Measurements from ENCODE around the gene FN3K. TPM values are rescaled to one million over a fixed set of nuclear protein-coding genes. Genes with fewer than 3 reads are reported as not detected.

Gene FN3K
- total and polyA plus RNA-seq, 2 of the 13 experiments (the other 11 are each of a cell fraction or from before 2014, with no cell fraction given), result 3.5 to 12.2 TPM

- TF ChIP-seq, protein P1, sequence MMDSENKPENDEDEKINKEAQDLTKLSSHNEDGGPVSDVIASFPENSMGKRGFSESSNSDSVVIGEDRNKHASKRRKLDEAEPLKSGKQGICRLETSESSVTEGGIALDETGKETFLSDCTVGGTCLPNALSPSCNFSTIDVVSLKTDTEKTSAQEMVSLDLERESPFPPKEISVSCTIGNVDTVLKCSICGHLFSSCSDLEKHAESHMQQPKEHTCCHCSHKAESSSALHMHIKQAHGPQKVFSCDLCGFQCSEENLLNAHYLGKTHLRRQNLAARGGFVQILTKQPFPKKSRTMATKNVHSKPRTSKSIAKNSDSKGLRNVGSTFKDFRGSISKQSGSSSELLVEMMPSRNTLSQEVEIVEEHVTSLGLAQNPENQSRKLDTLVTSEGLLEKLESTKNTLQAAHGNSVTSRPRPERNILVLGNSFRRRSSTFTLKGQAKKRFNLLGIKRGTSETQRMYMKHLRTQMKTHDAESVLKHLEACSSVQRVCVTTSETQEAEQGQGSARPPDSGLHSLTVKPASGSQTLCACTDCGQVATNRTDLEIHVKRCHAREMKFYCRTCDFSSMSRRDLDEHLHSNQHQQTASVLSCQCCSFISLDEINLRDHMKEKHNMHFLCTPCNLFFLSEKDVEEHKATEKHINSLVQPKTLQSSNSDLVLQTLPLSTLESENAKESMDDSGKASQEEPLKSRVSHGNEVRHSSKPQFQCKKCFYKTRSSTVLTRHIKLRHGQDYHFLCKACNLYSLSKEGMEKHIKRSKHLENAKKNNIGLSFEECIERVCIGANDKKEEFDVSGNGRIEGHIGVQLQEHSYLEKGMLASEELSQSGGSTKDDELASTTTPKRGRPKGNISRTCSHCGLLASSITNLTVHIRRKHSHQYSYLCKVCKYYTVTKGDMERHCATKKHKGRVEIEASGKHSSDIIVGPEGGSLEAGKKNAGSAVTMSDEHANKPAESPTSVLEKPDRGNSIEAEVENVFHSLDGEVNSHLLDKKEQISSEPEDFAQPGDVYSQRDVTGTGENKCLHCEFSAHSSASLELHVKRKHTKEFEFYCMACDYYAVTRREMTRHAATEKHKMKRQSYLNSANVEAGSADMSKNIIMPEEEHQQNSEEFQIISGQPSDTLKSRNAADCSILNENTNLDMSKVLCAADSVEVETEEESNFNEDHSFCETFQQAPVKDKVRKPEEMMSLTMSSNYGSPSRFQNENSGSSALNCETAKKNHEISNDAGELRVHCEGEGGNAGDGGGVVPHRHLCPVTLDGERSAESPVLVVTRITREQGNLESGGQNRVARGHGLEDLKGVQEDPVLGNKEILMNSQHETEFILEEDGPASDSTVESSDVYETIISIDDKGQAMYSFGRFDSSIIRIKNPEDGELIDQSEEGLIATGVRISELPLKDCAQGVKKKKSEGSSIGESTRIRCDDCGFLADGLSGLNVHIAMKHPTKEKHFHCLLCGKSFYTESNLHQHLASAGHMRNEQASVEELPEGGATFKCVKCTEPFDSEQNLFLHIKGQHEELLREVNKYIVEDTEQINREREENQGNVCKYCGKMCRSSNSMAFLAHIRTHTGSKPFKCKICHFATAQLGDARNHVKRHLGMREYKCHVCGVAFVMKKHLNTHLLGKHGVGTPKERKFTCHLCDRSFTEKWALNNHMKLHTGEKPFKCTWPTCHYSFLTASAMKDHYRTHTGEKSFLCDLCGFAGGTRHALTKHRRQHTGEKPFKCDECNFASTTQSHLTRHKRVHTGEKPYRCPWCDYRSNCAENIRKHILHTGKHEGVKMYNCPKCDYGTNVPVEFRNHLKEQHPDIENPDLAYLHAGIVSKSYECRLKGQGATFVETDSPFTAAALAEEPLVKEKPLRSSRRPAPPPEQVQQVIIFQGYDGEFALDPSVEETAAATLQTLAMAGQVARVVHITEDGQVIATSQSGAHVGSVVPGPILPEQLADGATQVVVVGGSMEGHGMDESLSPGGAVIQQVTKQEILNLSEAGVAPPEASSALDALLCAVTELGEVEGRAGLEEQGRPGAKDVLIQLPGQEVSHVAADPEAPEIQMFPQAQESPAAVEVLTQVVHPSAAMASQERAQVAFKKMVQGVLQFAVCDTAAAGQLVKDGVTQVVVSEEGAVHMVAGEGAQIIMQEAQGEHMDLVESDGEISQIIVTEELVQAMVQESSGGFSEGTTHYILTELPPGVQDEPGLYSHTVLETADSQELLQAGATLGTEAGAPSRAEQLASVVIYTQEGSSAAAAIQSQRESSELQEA (CRISPR knock-in tag; IDR thresholded peaks at IDR 0.05; ENCODE audit: not compliant biosample characterization), result no peak
- TF ChIP-seq TERF1 (CRISPR knock-in tag; IDR thresholded peaks at IDR 0.05) (no peak), BCL3 (CRISPR knock-in tag; IDR thresholded peaks at IDR 0.05) (0 out of 2 replicates have a peak, but pooled peaks have one; percentile 1), ZNF550 (CRISPR knock-in tag; IDR thresholded peaks at IDR 0.05; ENCODE audit: borderline replicate concordance) (no peak), ZNF350 (CRISPR knock-in tag; IDR thresholded peaks at IDR 0.05; ENCODE audit: borderline replicate concordance, low read depth) (0 out of 2 replicates have a peak, but pooled peaks have one; percentile 41)
Observed at GRCh38 chr17:82703935-82704865, 31.2 kb upstream of the FN3K start (continued).
